NB4 (cell line): ENCODE data around the gene RGL1.

Experiments used
- DNase-seq: peaks from one replicate; pipeline ENCODE4 v3.0.0; 2010; ENCODE audit warnings: low read depth
- H3K4me3 ChIP-seq: one replicate; pipeline ENCODE4 v1.5.1; 2011; ENCODE audit warnings: mild to moderate bottlenecking, low read depth, low read length, moderate library complexity
- CTCF ChIP-seq: IDR thresholded peaks from one replicate; pipeline ENCODE4 v1.5.1; 2012; ENCODE audit warnings: low read depth, low read length
- MAX ChIP-seq: IDR thresholded peaks from 2 replicates; pipeline ENCODE4 v1.6.1; 2011; ENCODE audit warnings: low read depth, low read length
- MYC ChIP-seq: IDR thresholded peaks from 2 replicates; pipeline ENCODE4 v1.6.1; 2011; ENCODE audit warnings: low read depth, low read length
- POLR2A ChIP-seq: IDR thresholded peaks from 2 replicates; pipeline ENCODE4 v1.6.1; 2011; ENCODE audit warnings: mild to moderate bottlenecking; ENCODE audit not compliant: insufficient read length; ENCODE audit errors: extremely low read depth

The RGL1 gene

DNA sequence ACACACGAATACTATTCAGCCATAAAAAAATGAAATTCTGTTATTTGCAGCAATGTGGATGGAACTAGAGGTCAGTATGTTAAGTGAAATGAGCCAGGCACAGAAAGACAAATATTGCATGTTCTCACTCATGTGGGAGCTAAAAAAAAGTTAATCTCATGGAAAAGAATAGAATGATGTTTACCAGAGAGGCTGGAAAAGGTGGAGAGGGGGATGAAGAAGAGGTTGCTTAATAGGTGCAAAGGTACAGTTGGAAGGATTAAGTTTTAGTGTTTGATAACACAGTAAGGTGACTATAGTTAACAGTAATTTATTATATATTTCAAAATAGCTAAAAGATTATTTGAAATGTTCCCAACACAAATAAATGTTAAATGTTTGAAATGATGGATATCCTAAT, 10.8 kb upstream of the RGL1 start:
- no peak overlapping the region for H3K4me3 ChIP-seq

GRCh38 chr1:183800449-183800848, 4.5 kb upstream of the RGL1 start:
- no peak overlapping the region for H3K4me3 ChIP-seq
- no peak for DNase-seq
- no peak for TF ChIP-seq CTCF
- no peak for TF ChIP-seq POLR2A
- no peak for TF ChIP-seq MAX
- no peak for TF ChIP-seq MYC

More for the DNA sequence above, 10.8 kb upstream of the RGL1 start:
- TF ChIP-seq MYC = no peak
- no peak for TF ChIP-seq CTCF
- TF ChIP-seq MAX = no peak
- no peak for TF ChIP-seq POLR2A
- no peak for DNase-seq

DNA sequence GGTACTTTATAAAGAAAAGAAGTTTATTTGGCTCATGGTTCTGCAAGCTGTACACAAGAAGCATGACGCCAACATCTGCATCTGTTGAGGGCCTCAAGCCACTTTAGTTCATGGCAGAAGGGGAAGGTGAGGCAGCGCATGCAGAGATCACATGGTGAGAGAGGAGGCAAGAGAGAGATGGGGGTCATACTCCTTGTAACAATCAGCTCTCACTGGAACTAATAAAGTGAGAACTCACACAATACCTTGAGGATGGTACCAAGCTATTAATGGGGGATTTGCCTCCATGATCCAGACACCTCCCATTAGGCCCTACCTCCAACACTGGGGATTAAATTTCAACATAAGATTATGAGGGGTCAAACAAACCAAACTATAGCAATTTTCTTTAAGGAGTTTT, 3.3 kb upstream of the RGL1 start:
- no peak overlapping the region for H3K4me3 ChIP-seq
- no peak for TF ChIP-seq MYC
- DNase-seq = no peak

- DNase-seq = no peak
- no peak for TF ChIP-seq MYC
- no peak for TF ChIP-seq POLR2A
- TF ChIP-seq CTCF = no peak
- no peak for TF ChIP-seq MAX
- no peak overlapping the region for H3K4me3 ChIP-seq
Observed at GRCh38 chr1:183804387-183804786, 533 bp upstream of the RGL1 start.

DNA sequence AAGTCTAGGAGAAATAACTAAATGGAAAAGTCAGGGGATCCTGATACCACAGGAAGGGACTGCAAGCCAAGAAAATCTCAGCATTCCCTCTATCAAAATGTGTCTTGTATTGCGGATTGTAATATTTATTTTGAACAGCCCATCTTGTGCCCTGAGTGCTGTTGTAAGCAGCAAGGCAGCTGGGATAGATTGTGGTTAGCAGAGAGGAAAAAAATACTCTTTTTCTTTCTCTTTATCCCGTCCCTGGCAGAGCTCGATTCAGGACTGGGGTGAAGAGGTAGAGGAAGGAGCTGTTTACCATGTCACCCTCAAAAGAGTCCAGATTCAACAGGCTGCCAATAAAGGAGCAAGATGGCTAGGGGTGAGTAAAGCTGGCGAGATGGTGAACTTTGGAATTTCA, 1.2 kb downstream of the RGL1 start:
- no peak overlapping the region for H3K4me3 ChIP-seq
- no peak for TF ChIP-seq MYC
- TF ChIP-seq CTCF = no peak
- no peak for TF ChIP-seq MAX
- no peak for TF ChIP-seq POLR2A
- DNase-seq = no peak

DNA sequence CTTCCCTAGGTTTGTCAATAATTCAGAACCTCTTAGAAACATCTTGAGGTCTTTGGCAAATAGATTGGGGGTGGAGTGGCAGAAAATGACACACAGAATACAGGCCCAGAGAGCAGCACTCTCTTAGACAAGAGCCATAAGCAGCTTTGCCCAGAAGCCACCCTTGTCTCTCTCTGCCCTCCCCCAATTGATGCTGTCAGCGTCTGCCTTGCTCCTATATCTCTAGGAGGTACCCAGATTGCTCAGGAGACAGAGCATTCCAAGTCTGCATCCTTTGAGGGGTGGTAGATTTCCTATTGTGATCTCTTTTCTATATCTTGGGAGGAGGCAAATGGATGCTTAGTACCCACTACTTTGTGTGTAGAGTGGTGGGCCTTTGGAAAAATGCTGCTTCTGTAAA, 1.8 kb downstream of the RGL1 start:
- TF ChIP-seq CTCF (no peak), MAX (no peak), POLR2A (no peak), MYC (no peak)
- no peak overlapping the region for H3K4me3 ChIP-seq
- DNase-seq = no peak
